HCT116 (cell line): ENCODE data around the gene SLC44A5. TPM values are rescaled to one million over a fixed set of nuclear protein-coding genes. Genes with fewer than 3 reads are reported as not detected.

Experiments
- ATAC-seq: fragments of 200-7000 bp; cut with Tn5 transposase; 2 replicates; pipeline ENCODE4 v1.9.1; 2020; ENCODE audit warnings: mild to moderate bottlenecking, moderate library complexity
- BruUV-seq: library from RNA; stranded (reverse); fragments of 400-500 nt; replicated peaks from 2 replicates; lab custom pipeline; 2021; lab: Mats Ljungman, UMichigan
- CTCF ChIA-PET: fragments of 300-600 bp; sonication (Branson Sonifier 250); formaldehyde crosslinking; loops from one replicate; lab custom pipeline; 2021; ENCODE audit warnings: antibody characterized with exemption; lab: Charles Lee
- POLR2A ChIA-PET: fragments of 300-600, 350-600 bp; sonication (Branson Sonifier 250); formaldehyde crosslinking; loops from one replicate; lab custom pipeline; 2021; ENCODE audit warnings: antibody characterized with exemption; lab: Charles Lee
- RAD21 ChIA-PET, 2 experiments: fragments of 300-600 bp; sonication (Branson Sonifier 250); formaldehyde crosslinking; loops; one replicate each; lab custom pipeline; 2023; ENCODE audit warnings: low total read pairs in 2 of 2; ENCODE audit not compliant: uncharacterized antibody in 2 of 2, unreplicated experiment in 2 of 2, low non-redundant PET in 1 of 2; lab: Charles Lee
- DNase-seq: peaks from one replicate; pipeline ENCODE4 v3.0.0-alpha.2; 2010; ENCODE audit warnings: low read depth, low spot score
- H2AFZ ChIP-seq: fragments of 200-600 bp; shearing (Covaris generic), sonication (generic); 2 replicates; pipeline ENCODE4 v1.6.1; 2017; ENCODE audit warnings: low read depth, mixed run types, mixed read lengths, antibody characterized with exemption, low read length; ENCODE audit not compliant: poor library complexity, severe bottlenecking
- H3K27ac ChIP-seq: 2 replicates; pipeline ENCODE4 v1.5.1; 2012; ENCODE audit warnings: low read depth, low read length
- H3K27me3 ChIP-seq: fragments of 200-600 bp; sonication (generic); 2 replicates; pipeline ENCODE4 v1.6.1; 2016; ENCODE audit warnings: mixed run types, low read length, mixed read lengths; ENCODE audit not compliant: insufficient read depth
- H3K36me3 ChIP-seq, 2 experiments: fragments of 200-500 bp in 1 of 2; fragments of 200-600 bp in 1 of 2; sonication (Bioruptor generic) in 1 of 2; sonication (generic) in 1 of 2; 2 replicates each; pipeline versions ENCODE4 v1.5.1 to v1.6.1; 2014 to 2016; ENCODE audit warnings: low read length in 2 of 2, inconsistent platforms in 1 of 2, mixed read lengths in 1 of 2, mixed run types in 1 of 2; ENCODE audit not compliant: insufficient read depth in 2 of 2, control insufficient read depth in 1 of 2
- H3K4me1 ChIP-seq, 2 experiments: fragments of 200-600 bp in 1 of 2; sonication (generic) in 1 of 2; 2 replicates each; pipeline versions ENCODE4 v1.5.1 to v1.6.1; 2012 to 2017; ENCODE audit warnings: low read length in 2 of 2, inconsistent platforms in 1 of 2, mild to moderate bottlenecking in 1 of 2, mixed read lengths in 1 of 2, mixed run types in 1 of 2, moderate library complexity in 1 of 2; ENCODE audit not compliant: insufficient read depth in 2 of 2, control insufficient read depth in 1 of 2
- H3K4me2 ChIP-seq: fragments of 200-600 bp; sonication (generic); 2 replicates; pipeline ENCODE4 v1.6.1; 2017; ENCODE audit warnings: mixed run types, low read length, mixed read lengths
- H3K4me3 ChIP-seq, 2 experiments: fragments of 200-600 bp in 1 of 2; sonication (generic) in 1 of 2; replicated peaks in 1 of 2; 2 replicates each; pipeline ENCODE4 v1.5.1; 2011 to 2016; ENCODE audit warnings: low read length in 2 of 2, control low read depth in 1 of 2, low read depth in 1 of 2, mild to moderate bottlenecking in 1 of 2, mixed read lengths in 1 of 2, mixed run types in 1 of 2
- H3K79me2 ChIP-seq: fragments of 200-600 bp; sonication (generic); 2 replicates; pipeline ENCODE4 v1.6.1; 2017; ENCODE audit warnings: mild to moderate bottlenecking, mixed run types, low read length, moderate library complexity, mixed read lengths; ENCODE audit not compliant: insufficient read depth
- H3K9ac ChIP-seq: fragments of 200-600 bp; sonication (generic); 2 replicates; pipeline ENCODE4 v1.6.1; 2016; ENCODE audit warnings: low read length, mixed read lengths
- H3K9me2 ChIP-seq: fragments of 200-600 bp; sonication (generic), shearing (Covaris generic); 2 replicates; pipeline ENCODE4 v1.6.1; 2017; ENCODE audit warnings: mixed run types, mild to moderate bottlenecking, moderate library complexity; ENCODE audit not compliant: insufficient read depth
- H3K9me3 ChIP-seq, 2 experiments: fragments of 200-500 bp in 1 of 2; fragments of 200-600 bp in 1 of 2; sonication (Bioruptor generic) in 1 of 2; sonication (generic) in 1 of 2; 2 replicates each; pipeline ENCODE4 v1.6.1; 2014 to 2017; ENCODE audit warnings: low read length in 2 of 2, mixed read lengths in 2 of 2, inconsistent platforms in 1 of 2, low read depth in 1 of 2, mild to moderate bottlenecking in 1 of 2, mixed run types in 1 of 2, moderate library complexity in 1 of 2; ENCODE audit not compliant: control insufficient read depth in 1 of 2, insufficient read depth in 1 of 2
- H4K20me1 ChIP-seq: fragments of 200-600 bp; sonication (generic), shearing (Covaris generic); 2 replicates; pipeline ENCODE4 v1.6.1; 2017; ENCODE audit warnings: mixed run types, mild to moderate bottlenecking, moderate library complexity; ENCODE audit not compliant: insufficient read depth
- ATF3 ChIP-seq: IDR thresholded peaks from 2 replicates; pipeline ENCODE4 v1.6.1; 2012
- CBX3 ChIP-seq: IDR thresholded peaks from 2 replicates; pipeline ENCODE4 v1.6.1; 2012; ENCODE audit warnings: low read depth
- CEBPB ChIP-seq: IDR thresholded peaks from 2 replicates; pipeline ENCODE4 v1.6.1; 2012; ENCODE audit warnings: low read depth
- EGR1 ChIP-seq: IDR thresholded peaks from 2 replicates; pipeline ENCODE4 v1.6.1; 2012; ENCODE audit warnings: low read depth
- EZH2 ChIP-seq: fragments of 200-600 bp; sonication (generic); IDR thresholded peaks from 2 replicates; pipeline ENCODE4 v1.6.1; 2017; ENCODE audit warnings: antibody characterized with exemption, mixed run types
- EZH2phosphoT487 ChIP-seq: fragments of 200-600 bp; IDR thresholded peaks from 2 replicates; pipeline ENCODE4 v1.6.1; 2018; ENCODE audit warnings: antibody characterized with exemption, borderline replicate concordance
- FOSL1 ChIP-seq: IDR thresholded peaks from 2 replicates; pipeline ENCODE4 v1.6.1; 2012; ENCODE audit warnings: low read depth
- JUND ChIP-seq: IDR thresholded peaks from 2 replicates; pipeline ENCODE4 v1.6.1; 2012
- MAX ChIP-seq: IDR thresholded peaks from 2 replicates; pipeline ENCODE4 v1.6.1; 2012
- RAD21 ChIP-seq: IDR thresholded peaks from 2 replicates; pipeline ENCODE4 v1.6.1; 2012; ENCODE audit warnings: low read depth, mild to moderate bottlenecking
- SIN3A ChIP-seq: IDR thresholded peaks from 2 replicates; pipeline ENCODE4 v1.6.1; 2012; ENCODE audit warnings: low read depth
- SP1 ChIP-seq: IDR thresholded peaks from 2 replicates; pipeline ENCODE4 v1.6.1; 2012; ENCODE audit warnings: low read depth
- SRF ChIP-seq: IDR thresholded peaks from 2 replicates; pipeline ENCODE4 v1.6.1; 2012; ENCODE audit warnings: low read depth
- TCF7L2 ChIP-seq: IDR thresholded peaks from 2 replicates; pipeline ENCODE4 v1.7.0; 2011; ENCODE audit warnings: borderline replicate concordance, inconsistent platforms; ENCODE audit not compliant: insufficient read depth, insufficient read length; ENCODE audit errors: extremely low read depth
- YY1 ChIP-seq: IDR thresholded peaks from 2 replicates; pipeline ENCODE4 v1.6.1; 2011; ENCODE audit warnings: low read length, low read depth, moderate library complexity, mild to moderate bottlenecking; ENCODE audit not compliant: insufficient replicate concordance; ENCODE audit errors: extremely low read depth
- ZFX ChIP-seq: fragments of 450-650 bp; IDR thresholded peaks from 2 replicates; pipeline ENCODE4 v1.6.1; 2017
- intact Hi-C: fragments of 100-400 bp; cut with micrococcal nuclease; formaldehyde crosslinking; loops from 2 replicates; pipeline ENCODE4 v1.10.0; 2022
- total RNA-seq: library from RNA; stranded (reverse); gene quantifications from one replicate; pipeline ENCODE4 v1.2.1, GENCODE V29; 2021; ENCODE audit not compliant: unreplicated experiment
- TF ChIP-seq, protein P1 (sequence below): IDR thresholded peaks from 2 replicates; pipeline ENCODE4 v1.6.1; 2011; ENCODE audit warnings: mild to moderate bottlenecking, low read length, moderate library complexity; ENCODE audit not compliant: insufficient replicate concordance; ENCODE audit errors: extremely low read depth
- TF ChIP-seq, protein P2 (sequence below): IDR thresholded peaks from 2 replicates; pipeline ENCODE4 v1.6.1; 2012; ENCODE audit warnings: low read depth
- TF ChIP-seq, protein P3 (sequence below), 3 experiments: fragments of 200-600 bp in 1 of 3; sonication (generic) in 1 of 3; IDR thresholded peaks in 2 of 3; conservative IDR thresholded peaks in 1 of 3; 2 replicates each; pipeline ENCODE4 v1.5.1; 2012 to 2017; ENCODE audit warnings: low read depth in 2 of 3, low read length in 2 of 3, antibody characterized with exemption in 1 of 3, borderline replicate concordance in 1 of 3, control low read depth in 1 of 3, mild to moderate bottlenecking in 1 of 3, mixed read lengths in 1 of 3, mixed run types in 1 of 3, moderate library complexity in 1 of 3; ENCODE audit not compliant: insufficient read depth in 1 of 3

SLC44A5 gene
- total RNA-seq, 1 experiment from 2014 or later: 2.4 TPM

GRCh38 chr1:75482951-75483350 is 128.0 kb downstream of the SLC44A5 start:
- ATAC-seq: no peak
- TF ChIP-seq EGR1: no peak
- TF ChIP-seq, protein P1, sequence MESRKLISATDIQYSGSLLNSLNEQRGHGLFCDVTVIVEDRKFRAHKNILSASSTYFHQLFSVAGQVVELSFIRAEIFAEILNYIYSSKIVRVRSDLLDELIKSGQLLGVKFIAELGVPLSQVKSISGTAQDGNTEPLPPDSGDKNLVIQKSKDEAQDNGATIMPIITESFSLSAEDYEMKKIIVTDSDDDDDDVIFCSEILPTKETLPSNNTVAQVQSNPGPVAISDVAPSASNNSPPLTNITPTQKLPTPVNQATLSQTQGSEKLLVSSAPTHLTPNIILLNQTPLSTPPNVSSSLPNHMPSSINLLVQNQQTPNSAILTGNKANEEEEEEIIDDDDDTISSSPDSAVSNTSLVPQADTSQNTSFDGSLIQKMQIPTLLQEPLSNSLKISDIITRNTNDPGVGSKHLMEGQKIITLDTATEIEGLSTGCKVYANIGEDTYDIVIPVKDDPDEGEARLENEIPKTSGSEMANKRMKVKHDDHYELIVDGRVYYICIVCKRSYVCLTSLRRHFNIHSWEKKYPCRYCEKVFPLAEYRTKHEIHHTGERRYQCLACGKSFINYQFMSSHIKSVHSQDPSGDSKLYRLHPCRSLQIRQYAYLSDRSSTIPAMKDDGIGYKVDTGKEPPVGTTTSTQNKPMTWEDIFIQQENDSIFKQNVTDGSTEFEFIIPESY: no peak
- TF ChIP-seq YY1: no peak
- TF ChIP-seq EZH2: no peak
- TF ChIP-seq, protein P2, sequence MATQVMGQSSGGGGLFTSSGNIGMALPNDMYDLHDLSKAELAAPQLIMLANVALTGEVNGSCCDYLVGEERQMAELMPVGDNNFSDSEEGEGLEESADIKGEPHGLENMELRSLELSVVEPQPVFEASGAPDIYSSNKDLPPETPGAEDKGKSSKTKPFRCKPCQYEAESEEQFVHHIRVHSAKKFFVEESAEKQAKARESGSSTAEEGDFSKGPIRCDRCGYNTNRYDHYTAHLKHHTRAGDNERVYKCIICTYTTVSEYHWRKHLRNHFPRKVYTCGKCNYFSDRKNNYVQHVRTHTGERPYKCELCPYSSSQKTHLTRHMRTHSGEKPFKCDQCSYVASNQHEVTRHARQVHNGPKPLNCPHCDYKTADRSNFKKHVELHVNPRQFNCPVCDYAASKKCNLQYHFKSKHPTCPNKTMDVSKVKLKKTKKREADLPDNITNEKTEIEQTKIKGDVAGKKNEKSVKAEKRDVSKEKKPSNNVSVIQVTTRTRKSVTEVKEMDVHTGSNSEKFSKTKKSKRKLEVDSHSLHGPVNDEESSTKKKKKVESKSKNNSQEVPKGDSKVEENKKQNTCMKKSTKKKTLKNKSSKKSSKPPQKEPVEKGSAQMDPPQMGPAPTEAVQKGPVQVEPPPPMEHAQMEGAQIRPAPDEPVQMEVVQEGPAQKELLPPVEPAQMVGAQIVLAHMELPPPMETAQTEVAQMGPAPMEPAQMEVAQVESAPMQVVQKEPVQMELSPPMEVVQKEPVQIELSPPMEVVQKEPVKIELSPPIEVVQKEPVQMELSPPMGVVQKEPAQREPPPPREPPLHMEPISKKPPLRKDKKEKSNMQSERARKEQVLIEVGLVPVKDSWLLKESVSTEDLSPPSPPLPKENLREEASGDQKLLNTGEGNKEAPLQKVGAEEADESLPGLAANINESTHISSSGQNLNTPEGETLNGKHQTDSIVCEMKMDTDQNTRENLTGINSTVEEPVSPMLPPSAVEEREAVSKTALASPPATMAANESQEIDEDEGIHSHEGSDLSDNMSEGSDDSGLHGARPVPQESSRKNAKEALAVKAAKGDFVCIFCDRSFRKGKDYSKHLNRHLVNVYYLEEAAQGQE: no peak
- TF ChIP-seq SRF: no peak
- no peak for TF ChIP-seq CBX3
- TF ChIP-seq CEBPB: no peak
- TF ChIP-seq FOSL1: no peak
- TF ChIP-seq JUND: no peak
- no peak for TF ChIP-seq SIN3A
- TF ChIP-seq, protein P3, sequence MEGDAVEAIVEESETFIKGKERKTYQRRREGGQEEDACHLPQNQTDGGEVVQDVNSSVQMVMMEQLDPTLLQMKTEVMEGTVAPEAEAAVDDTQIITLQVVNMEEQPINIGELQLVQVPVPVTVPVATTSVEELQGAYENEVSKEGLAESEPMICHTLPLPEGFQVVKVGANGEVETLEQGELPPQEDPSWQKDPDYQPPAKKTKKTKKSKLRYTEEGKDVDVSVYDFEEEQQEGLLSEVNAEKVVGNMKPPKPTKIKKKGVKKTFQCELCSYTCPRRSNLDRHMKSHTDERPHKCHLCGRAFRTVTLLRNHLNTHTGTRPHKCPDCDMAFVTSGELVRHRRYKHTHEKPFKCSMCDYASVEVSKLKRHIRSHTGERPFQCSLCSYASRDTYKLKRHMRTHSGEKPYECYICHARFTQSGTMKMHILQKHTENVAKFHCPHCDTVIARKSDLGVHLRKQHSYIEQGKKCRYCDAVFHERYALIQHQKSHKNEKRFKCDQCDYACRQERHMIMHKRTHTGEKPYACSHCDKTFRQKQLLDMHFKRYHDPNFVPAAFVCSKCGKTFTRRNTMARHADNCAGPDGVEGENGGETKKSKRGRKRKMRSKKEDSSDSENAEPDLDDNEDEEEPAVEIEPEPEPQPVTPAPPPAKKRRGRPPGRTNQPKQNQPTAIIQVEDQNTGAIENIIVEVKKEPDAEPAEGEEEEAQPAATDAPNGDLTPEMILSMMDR (IDR thresholded peaks at IDR 0.05 in 2 of 3, conservative IDR thresholded peaks at IDR 0.05 in 1 of 3; ENCODE audit: borderline replicate concordance in 1 of 3, insufficient read depth in 1 of 3, low read depth in 2 of 3, low read length in 2 of 3): no peak
- no peak for TF ChIP-seq RAD21
- TF ChIP-seq ZFX: no peak
- no peak for TF ChIP-seq MAX
- TF ChIP-seq ATF3: no peak
- no peak for TF ChIP-seq SP1
- no peak for TF ChIP-seq EZH2phosphoT487
- TF ChIP-seq TCF7L2: no peak
- TF ChIP-seq, all 23 proteins: peak for 0
- no peaks in the 10 kb centered on the region for H3K79me2 ChIP-seq
- no peaks in the 10 kb centered on the region for H3K9me3 ChIP-seq
- H3K9me2 ChIP-seq: no peaks in the 10 kb centered on the region
- no peaks in the 10 kb centered on the region for H4K20me1 ChIP-seq
- POLR2A ChIA-PET: no interaction called here
- no peaks in the 10 kb centered on the region for H3K36me3 ChIP-seq
- CTCF ChIA-PET: no interaction called here
- DNase-seq: no peak
- no peak overlapping the region for H3K4me2 ChIP-seq
- intact Hi-C loops: no loop called here
- no peak overlapping the region for H3K9ac ChIP-seq
- no peaks in the 10 kb centered on the region for H3K4me1 ChIP-seq
- no peak overlapping the region for H2AFZ ChIP-seq
- no peak overlapping the region for H3K27ac ChIP-seq
- no peak overlapping the region for H3K4me3 ChIP-seq
- RAD21 ChIA-PET: no interaction called here
- no TSS peak for BruUV-seq
- H3K27me3 ChIP-seq: no peaks in the 10 kb centered on the region
